ENCODE results near the gene ANO7.

The ANO7 gene

GRCh38 chr2:241255542-241256167 lies 67.2 kb downstream of the ANO7 start:
- no peak for DNase-seq

GRCh38 chr2:241256168-241256545 lies 67.7 kb downstream of the ANO7 start:
- no peak for DNase-seq

- DNase-seq, result no peak
Observed at GRCh38 chr2:241257419-241258032, 69.0 kb downstream of the ANO7 start.

- no peak for DNase-seq
Observed at GRCh38 chr2:241258505-241259280, 70.2 kb downstream of the ANO7 start.

- no peak for DNase-seq
Observed at GRCh38 chr2:241260911-241261310, 72.4 kb downstream of the ANO7 start.

GRCh38 chr2:241261628-241262027 lies 73.2 kb downstream of the ANO7 start:
- no peak for DNase-seq

GRCh38 chr2:241263061-241263460 lies 74.6 kb downstream of the ANO7 start:
- DNase-seq, result no peak

- DNase-seq, result no peak
Observed at GRCh38 chr2:241265506-241265905, 77.0 kb downstream of the ANO7 start.

- DNase-seq, result no peak
Observed at GRCh38 chr2:241267249-241268067, 79.0 kb downstream of the ANO7 start.

- DNase-seq, result no peak
Observed at GRCh38 chr2:241268306-241268705, 79.8 kb downstream of the ANO7 start.

- DNase-seq, result no peak
Observed at GRCh38 chr2:241268716-241269445, 80.4 kb downstream of the ANO7 start.

GRCh38 chr2:241269707-241270520 lies 81.4 kb downstream of the ANO7 start:
- DNase-seq, result no peak

- DNase-seq, result no peak
Observed at GRCh38 chr2:241270531-241270930, 82.1 kb downstream of the ANO7 start.

- DNase-seq, result peak; percentile 55
Observed at GRCh38 chr2:241271706-241272302, 83.3 kb downstream of the ANO7 start.

GRCh38 chr2:241272303-241273209 lies 84.1 kb downstream of the ANO7 start:
- peak; percentile 45 for DNase-seq

GRCh38 chr2:241273210-241274020 lies 84.9 kb downstream of the ANO7 start:
- no peak for DNase-seq

- no peak for DNase-seq
Observed at GRCh38 chr2:241274127-241274526, 85.7 kb downstream of the ANO7 start.
